Panc1 (cell line): ENCODE data around the gene DNAH6. TPM values are rescaled to one million over a fixed set of nuclear protein-coding genes. Genes with fewer than 3 reads are reported as not detected.

Experiments used
- ATAC-seq: fragments of 200-7000 bp; cut with Tn5 transposase; 2 replicates; pipeline ENCODE4 v1.9.1; 2020; ENCODE audit warnings: mild to moderate bottlenecking, moderate library complexity
- BruUV-seq: library from RNA; stranded (reverse); fragments of 400-500 nt; replicated peaks from 2 replicates; lab custom pipeline; 2021; lab: Mats Ljungman, UMichigan
- CTCF ChIA-PET: fragments of 300-600 bp; sonication (Branson Sonifier 250); formaldehyde crosslinking; loops from one replicate; lab custom pipeline; 2022; ENCODE audit warnings: antibody characterized with exemption; lab: Charles Lee
- POLR2A ChIA-PET: fragments of 300-600 bp; sonication (Branson Sonifier 250); formaldehyde crosslinking; loops from one replicate; lab custom pipeline; 2022; ENCODE audit warnings: antibody characterized with exemption; lab: Charles Lee
- DNase-seq: peaks from one replicate; pipeline ENCODE4 v3.0.0-alpha.2; 2010; ENCODE audit warnings: low read depth, low spot score
- H3K27ac ChIP-seq: 2 replicates; pipeline ENCODE4 v1.5.1; 2011; ENCODE audit warnings: mild to moderate bottlenecking, low read length, inconsistent platforms
- H3K27me3 ChIP-seq: fragments of 200-500 bp; sonication (Bioruptor generic); 2 replicates; pipeline ENCODE4 v1.6.0; 2014; ENCODE audit warnings: low read length, inconsistent platforms; ENCODE audit not compliant: control insufficient read depth, insufficient read depth
- H3K36me3 ChIP-seq: fragments of 200-500 bp; sonication (Bioruptor generic); 2 replicates; pipeline ENCODE4 v1.5.1; 2014; ENCODE audit warnings: inconsistent platforms, mild to moderate bottlenecking, low read length, moderate library complexity; ENCODE audit not compliant: control insufficient read depth, insufficient read depth
- H3K4me1 ChIP-seq: 2 replicates; pipeline ENCODE4 v1.5.1; 2011; ENCODE audit warnings: inconsistent platforms, mild to moderate bottlenecking, low read length, moderate library complexity; ENCODE audit not compliant: control insufficient read depth, insufficient read depth
- H3K4me3 ChIP-seq, 2 experiments: 2 replicates each; pipeline ENCODE4 v1.5.1; 2011 to 2012; ENCODE audit warnings: low read depth in 2 of 2, low read length in 2 of 2, mild to moderate bottlenecking in 2 of 2, inconsistent platforms in 1 of 2, moderate library complexity in 1 of 2
- H3K9me3 ChIP-seq: fragments of 200-500 bp; sonication (Bioruptor generic); 2 replicates; pipeline ENCODE4 v1.5.1; 2014; ENCODE audit warnings: low read depth, mild to moderate bottlenecking, inconsistent platforms, low read length, moderate library complexity; ENCODE audit not compliant: control insufficient read depth, insufficient read depth
- POLR2AphosphoS5 ChIP-seq: IDR thresholded peaks from 2 replicates; pipeline ENCODE4 v1.6.1; 2012; ENCODE audit warnings: mild to moderate bottlenecking, low read depth, low read length, moderate library complexity
- REST ChIP-seq, 2 experiments: IDR thresholded peaks; 2 replicates each; pipeline ENCODE4 v1.6.1; 2011 to 2012; ENCODE audit warnings: low read depth in 2 of 2, control low read depth in 1 of 2, low read length in 1 of 2, mild to moderate bottlenecking in 1 of 2, moderate library complexity in 1 of 2; ENCODE audit not compliant: insufficient read depth in 1 of 2
- SIN3A ChIP-seq: IDR thresholded peaks from 2 replicates; pipeline ENCODE4 v1.6.1; 2012; ENCODE audit warnings: low read depth, mild to moderate bottlenecking, low read length, moderate library complexity, borderline replicate concordance; ENCODE audit not compliant: insufficient read depth
- TCF7L2 ChIP-seq: IDR thresholded peaks from 2 replicates; pipeline ENCODE4 v1.6.1; 2011; ENCODE audit warnings: mild to moderate bottlenecking, low read depth, low read length, inconsistent platforms
- in situ Hi-C: cut with HindIII; loops from 2 replicates; pipeline ENCODE4 v1.10.0; 2016; ENCODE audit warnings: low sequenced_read_pairs, low pct_unique_long_range_greater_than_20kb
- intact Hi-C: fragments of 100-400 bp; cut with micrococcal nuclease; formaldehyde crosslinking; loops from one replicate; pipeline ENCODE4 v1.10.0; 2022; ENCODE audit not compliant: unreplicated experiment
- total RNA-seq: library from RNA; stranded (reverse); gene quantifications from one replicate; pipeline ENCODE4 v1.2.1, GENCODE V29; 2021; ENCODE audit not compliant: unreplicated experiment
- TF ChIP-seq, protein P1 (sequence below): fragments of 450-650 bp; IDR thresholded peaks from 2 replicates; pipeline ENCODE4 v1.5.1; 2017; ENCODE audit warnings: mild to moderate bottlenecking

The DNAH6 gene
- total RNA-seq, 1 experiment from 2014 or later: 0.26 TPM

DNA sequence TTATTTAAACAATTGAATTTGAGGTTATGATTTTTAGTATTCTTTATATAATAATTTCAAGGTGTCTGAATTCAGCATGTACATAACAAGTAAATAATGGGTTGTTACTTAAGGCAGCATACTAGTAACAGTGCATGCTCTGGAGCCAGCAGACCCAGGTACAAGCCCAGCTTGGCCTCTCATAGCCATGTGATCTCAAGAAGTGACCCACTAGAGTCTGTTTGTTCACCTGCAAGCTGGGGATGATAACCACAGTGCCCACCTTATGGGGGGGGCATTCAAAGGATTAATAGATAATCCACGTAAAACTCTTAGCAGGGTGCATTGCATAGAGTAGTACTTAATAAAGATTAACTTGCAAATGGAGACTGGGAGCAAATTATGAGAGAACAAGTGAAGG lies 201.0 kb downstream of the DNAH6 start:
- H3K4me1 ChIP-seq: no peaks in the 10 kb centered on the region

DNA sequence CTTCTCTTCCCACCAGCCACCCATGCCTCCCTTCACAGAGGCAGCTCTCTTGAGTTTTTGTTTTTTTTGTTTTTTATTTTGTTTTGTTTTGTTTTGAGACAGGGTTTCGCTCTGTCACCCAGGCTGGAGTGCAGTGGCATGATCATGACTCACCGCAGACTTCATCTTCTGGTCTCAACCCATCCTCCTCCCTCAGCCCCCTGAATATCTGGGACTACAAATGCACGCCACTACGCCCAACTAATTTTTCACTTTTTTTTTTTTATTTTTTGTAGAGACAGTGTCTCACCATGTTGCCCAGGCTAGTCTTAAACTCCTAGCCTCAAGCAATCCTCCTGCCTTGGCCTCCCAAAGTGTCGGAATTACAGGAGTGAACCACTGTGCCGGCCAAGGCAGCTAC lies 203.1 kb downstream of the DNAH6 start:
- Histone ChIP-seq H3K9me3 (no peaks in the 10 kb centered on the region), H3K27me3 (peaks cover 2% of the 10 kb centered on the region; the same call in 1 of the 2 replicates), H3K4me1 (no peaks in the 10 kb centered on the region), H3K4me3 (no peak overlapping the region), H3K27ac (no peak overlapping the region), H3K36me3 (no peaks in the 10 kb centered on the region)
- BruUV-seq: no TSS peak
- DNase-seq (no peak), ATAC-seq (no peak)
- no peak for TF ChIP-seq REST (IDR thresholded peaks at IDR 0.05; ENCODE audit: insufficient read depth in 1 of 2, low read depth in 2 of 2, low read length in 1 of 2)
- no peak for TF ChIP-seq SIN3A
- intact Hi-C loops (no loop called here), in situ Hi-C loops (no loop called here)
- POLR2A ChIA-PET: no interaction called here
- CTCF ChIA-PET: no interaction called here

More for the DNA sequence above, 201.0 kb downstream of the DNAH6 start:
- in situ Hi-C loops: no loop called here
- H3K9me3 ChIP-seq: no peaks in the 10 kb centered on the region
- no peak for TF ChIP-seq REST (IDR thresholded peaks at IDR 0.05; ENCODE audit: insufficient read depth in 1 of 2, low read depth in 2 of 2, low read length in 1 of 2)
- TF ChIP-seq TCF7L2: no peak
- TF ChIP-seq POLR2AphosphoS5: no peak
- no peak for TF ChIP-seq SIN3A
- TF ChIP-seq, protein P1, sequence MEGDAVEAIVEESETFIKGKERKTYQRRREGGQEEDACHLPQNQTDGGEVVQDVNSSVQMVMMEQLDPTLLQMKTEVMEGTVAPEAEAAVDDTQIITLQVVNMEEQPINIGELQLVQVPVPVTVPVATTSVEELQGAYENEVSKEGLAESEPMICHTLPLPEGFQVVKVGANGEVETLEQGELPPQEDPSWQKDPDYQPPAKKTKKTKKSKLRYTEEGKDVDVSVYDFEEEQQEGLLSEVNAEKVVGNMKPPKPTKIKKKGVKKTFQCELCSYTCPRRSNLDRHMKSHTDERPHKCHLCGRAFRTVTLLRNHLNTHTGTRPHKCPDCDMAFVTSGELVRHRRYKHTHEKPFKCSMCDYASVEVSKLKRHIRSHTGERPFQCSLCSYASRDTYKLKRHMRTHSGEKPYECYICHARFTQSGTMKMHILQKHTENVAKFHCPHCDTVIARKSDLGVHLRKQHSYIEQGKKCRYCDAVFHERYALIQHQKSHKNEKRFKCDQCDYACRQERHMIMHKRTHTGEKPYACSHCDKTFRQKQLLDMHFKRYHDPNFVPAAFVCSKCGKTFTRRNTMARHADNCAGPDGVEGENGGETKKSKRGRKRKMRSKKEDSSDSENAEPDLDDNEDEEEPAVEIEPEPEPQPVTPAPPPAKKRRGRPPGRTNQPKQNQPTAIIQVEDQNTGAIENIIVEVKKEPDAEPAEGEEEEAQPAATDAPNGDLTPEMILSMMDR: no peak
- POLR2A ChIA-PET: no interaction called here
- H3K4me3 ChIP-seq: no peak overlapping the region
- CTCF ChIA-PET: no interaction called here
- ATAC-seq (no peak), DNase-seq (no peak)
- H3K27me3 ChIP-seq: peaks cover 2% of the 10 kb centered on the region; the same call in 1 of the 2 replicates
- H3K27ac ChIP-seq: no peak overlapping the region
- no TSS peak for BruUV-seq
- intact Hi-C loops: no loop called here
- H3K36me3 ChIP-seq: no peaks in the 10 kb centered on the region
